Activated T-helper 2 cell treated with anti-CD3 and anti-CD28 coated beads, Interferon-gamma antibody, Interleukin-2, Interleukin-4, amounts not matched to agents 10 μg/mL and 5 μg/mL and 100 μg/mL, durations not matched to agents 14 hours and 24 hours and 36 hours (primary cell): ENCODE results near the gene ADCY4. TPM values are rescaled to one million over a fixed set of nuclear protein-coding genes. Genes with fewer than 3 reads are reported as not detected.
A peak's percentile ranks its signal among the peaks of the same experiment; 100 is the strongest.

Experiments
- DNase-seq: peaks from one replicate; pipeline ENCODE4 v3.0.0; 2021; ENCODE audit warnings: low spot score
- H3K27ac Mint-ChIP-seq: one replicate; pipeline ENCODE4 v1.8.0; 2021; ENCODE audit warnings: mixed read lengths
- H3K27me3 Mint-ChIP-seq: one replicate; pipeline ENCODE4 v1.8.0; 2021; ENCODE audit warnings: low read depth, mixed read lengths
- H3K36me3 Mint-ChIP-seq: one replicate; pipeline ENCODE4 v1.8.0; 2021; ENCODE audit warnings: low read depth, mixed read lengths
- H3K4me1 Mint-ChIP-seq: one replicate; pipeline ENCODE4 v1.8.0; 2021; ENCODE audit warnings: low read depth, mixed read lengths
- H3K4me3 Mint-ChIP-seq: one replicate; pipeline ENCODE4 v1.8.0; 2021; ENCODE audit warnings: low read depth, mild to moderate bottlenecking, moderate library complexity, mixed read lengths
- H3K9me3 Mint-ChIP-seq: one replicate; pipeline ENCODE4 v1.8.0; 2021; ENCODE audit warnings: mixed read lengths
- intact Hi-C: fragments of 100-400 bp; cut with micrococcal nuclease; formaldehyde crosslinking; loops from one replicate; pipeline ENCODE4 v1.15.1; 2023
- total RNA-seq: library from RNA; stranded (reverse); gene quantifications from 2 replicates; pipeline ENCODE4 v1.2.3, GENCODE V29; 2022

ADCY4 gene
- total RNA-seq, result 1.5 and 2.3 TPM in 2 replicates

DNA sequence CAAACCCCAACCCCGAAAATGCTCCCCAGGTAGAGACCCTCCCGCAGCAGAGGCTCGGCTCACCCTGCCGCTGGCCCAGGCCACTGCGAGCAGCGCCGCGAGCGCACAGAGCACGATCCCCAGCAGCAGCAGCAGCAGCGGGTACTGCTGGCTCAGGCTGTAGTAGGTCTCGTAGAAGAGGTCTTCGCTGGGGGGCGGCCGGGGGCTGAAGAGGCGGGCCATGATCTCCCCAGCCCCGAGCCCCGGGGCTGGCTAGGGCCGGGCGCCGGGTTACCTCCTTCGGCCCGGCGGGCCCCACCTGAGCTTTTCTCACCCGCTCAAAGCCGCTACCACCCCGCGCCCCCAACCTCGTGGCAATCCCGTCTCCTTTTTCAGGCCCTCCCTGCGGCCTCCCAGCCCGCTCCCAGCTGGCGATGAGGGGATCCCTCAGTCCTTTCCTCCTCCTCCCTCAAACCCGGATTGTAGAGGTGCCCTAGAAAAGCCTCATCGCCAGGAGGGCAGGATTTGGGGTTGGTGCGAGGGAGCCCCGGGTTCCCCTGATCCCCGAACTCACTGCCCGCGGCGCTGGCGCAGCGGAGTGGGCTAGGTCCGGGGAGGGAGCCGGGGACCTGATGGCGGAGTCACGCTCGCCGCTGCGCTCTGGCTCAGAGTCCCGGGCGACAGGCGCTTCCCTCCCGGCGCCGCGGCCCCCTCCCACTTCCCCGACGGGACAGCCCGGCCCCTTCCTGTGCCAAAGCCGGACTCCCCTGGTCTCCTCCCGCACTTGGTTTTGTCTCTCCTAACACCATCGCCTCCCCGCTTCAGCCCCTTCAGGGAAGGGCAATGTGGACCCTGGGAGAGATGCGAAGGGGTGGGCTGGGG, at the start of gene ADCY4:
ADCY4 (minus strand) TSS at position 641 of the 861 bp plus-strand sequence; CDS start at position 222, 419 bp downstream.
- H3K27me3 Mint-ChIP-seq, result peaks cover 27% of the 10 kb centered on the region
- intact Hi-C loops, result loop anchor here (10.0 kb wide), 1 partner anchor 330 kb away; no protein-coding TSS in a partner anchor
- peaks cover 26% of the 10 kb centered on the region for H3K36me3 Mint-ChIP-seq
- DNase-seq, result no peak
- peaks cover 28% of the 10 kb centered on the region for H3K4me1 Mint-ChIP-seq
- H3K27ac Mint-ChIP-seq, result no peak within 1 kb of the TSS
- peak within 1 kb of the TSS; percentile 26 for H3K4me3 Mint-ChIP-seq
- no peaks in the 10 kb centered on the region for H3K9me3 Mint-ChIP-seq

DNA sequence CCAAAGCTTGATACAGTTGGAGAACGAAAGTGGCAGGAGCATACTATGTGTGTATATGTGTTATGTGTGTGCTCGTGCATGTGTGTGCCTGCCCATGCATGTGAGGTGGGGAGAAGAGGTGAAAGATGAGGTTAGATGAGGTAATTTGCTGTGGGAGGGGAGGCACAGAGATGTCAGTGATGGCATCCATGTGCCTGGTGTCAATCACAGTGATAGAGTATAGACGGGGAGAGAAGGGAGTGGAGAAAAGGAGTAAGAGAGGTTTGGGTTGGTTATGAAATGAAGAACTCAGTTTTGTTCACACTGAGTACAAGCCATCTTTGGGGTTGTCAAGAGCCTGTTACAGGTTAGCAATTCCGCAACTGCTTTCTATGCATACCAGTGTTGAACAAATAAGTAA, 49.3 kb upstream of the ADCY4 start:
- Mint-ChIP-seq H3K27me3 (peaks cover 27% of the 10 kb centered on the region), H3K27ac (no peak overlapping the region), H3K4me1 (no peaks in the 10 kb centered on the region), H3K4me3 (no peak overlapping the region), H3K36me3 (no peaks in the 10 kb centered on the region), H3K9me3 (no peaks in the 10 kb centered on the region)
- intact Hi-C loops, result no loop called here
- no peak for DNase-seq

DNA sequence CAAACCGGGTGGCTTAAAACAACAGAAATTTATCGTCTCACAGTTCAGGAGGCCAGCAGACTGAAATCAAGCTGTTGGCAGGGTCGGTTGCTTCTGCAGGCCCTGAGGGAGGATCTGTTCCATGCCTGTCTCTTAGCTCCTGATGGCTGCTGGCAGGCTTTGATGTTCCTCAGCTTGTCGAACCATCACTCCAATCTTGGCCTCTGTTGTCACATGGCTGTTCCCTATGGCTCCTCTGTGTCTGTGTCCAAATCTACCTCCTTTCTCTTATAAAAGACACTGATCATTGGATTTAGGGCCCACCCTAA, 47.1 kb upstream of the ADCY4 start:
- intact Hi-C loops, result no loop called here
- Mint-ChIP-seq H3K9me3 (no peaks in the 10 kb centered on the region), H3K4me3 (no peak overlapping the region), H3K4me1 (no peaks in the 10 kb centered on the region), H3K27ac (no peak overlapping the region), H3K27me3 (peaks cover 12% of the 10 kb centered on the region), H3K36me3 (no peaks in the 10 kb centered on the region)
- no peak for DNase-seq

DNA sequence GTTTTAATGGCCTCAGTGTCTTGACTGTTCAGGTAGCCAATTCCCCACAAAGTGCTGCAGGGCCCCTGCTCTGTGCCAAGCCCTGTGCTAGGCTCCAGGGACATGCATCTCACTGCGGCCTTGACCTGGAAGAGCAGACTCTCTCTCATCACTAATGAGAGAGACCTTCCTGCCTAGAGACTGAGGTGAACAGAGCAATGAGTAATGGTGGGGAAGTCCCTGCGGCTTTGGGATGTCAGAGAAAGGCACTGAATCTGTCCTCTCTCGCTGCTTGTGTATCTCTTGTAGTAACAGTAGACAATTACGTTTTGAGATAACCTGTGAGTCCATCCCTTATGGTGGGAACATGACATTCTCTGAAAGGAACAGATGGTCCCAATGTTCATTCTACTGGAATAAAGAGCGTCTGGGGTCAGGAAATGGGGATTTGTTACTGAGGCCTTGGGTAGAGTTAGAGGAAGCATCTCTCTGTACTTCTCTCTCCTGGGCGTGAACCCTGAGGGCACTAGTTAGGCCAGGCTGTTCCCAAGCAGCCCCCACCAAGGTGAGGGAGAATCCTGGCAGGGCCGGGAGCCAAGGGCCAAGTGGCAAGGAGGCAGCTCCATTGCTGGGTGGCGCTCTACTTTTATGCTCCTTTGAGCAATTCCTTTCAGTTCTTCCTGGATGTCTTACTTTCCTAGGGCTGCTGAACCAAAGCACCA, 46.6 kb upstream of the ADCY4 start:
- Mint-ChIP-seq H3K9me3 (no peaks in the 10 kb centered on the region), H3K27me3 (peaks cover 7% of the 10 kb centered on the region), H3K4me1 (no peaks in the 10 kb centered on the region), H3K36me3 (no peaks in the 10 kb centered on the region), H3K27ac (no peak overlapping the region), H3K4me3 (no peak overlapping the region)
- intact Hi-C loops, result no loop called here
- DNase-seq, result no peak

DNA sequence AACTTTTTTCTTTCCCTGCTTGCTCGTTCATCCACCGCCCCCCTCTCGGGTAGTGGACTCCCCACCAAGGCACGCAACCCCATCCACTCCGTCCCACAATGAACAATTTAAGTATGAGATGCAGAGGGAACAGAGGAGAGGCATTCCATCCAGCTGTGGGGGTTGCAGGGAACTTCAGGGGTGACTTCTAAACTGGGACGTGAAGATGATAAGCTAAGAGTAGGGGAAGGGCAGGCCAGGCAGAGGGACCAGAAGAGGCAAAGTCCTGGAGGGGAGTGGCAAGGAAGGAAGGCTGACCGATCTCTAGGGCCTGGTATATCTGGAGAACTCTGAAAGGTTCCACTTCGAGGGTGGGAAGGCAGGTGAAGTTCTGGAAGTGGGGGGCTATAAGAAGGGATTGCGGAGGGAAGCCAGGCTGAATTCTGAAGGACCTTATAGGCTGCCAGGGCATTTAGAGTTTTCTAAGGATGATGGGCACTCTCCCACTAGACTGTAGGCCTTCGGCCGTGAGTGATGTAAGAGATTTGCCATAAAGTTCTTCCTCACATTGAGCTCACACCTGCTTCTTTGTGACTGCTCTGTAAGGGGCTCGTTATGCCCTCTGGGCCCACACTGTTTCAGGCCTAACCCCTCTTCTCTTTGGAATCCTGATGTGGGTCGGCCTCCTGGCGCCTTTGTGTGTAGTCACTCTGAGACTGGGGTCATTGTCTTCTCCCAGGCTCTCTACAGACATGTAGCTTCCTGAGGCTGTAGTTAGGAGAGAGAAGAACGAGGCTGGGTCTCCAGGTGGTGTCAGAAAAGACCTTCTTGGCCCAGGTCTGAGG, 45.2 kb upstream of the ADCY4 start:
- Mint-ChIP-seq H3K27ac (no peak overlapping the region), H3K27me3 (peaks cover 3% of the 10 kb centered on the region), H3K9me3 (no peaks in the 10 kb centered on the region), H3K4me3 (no peak overlapping the region), H3K4me1 (no peaks in the 10 kb centered on the region), H3K36me3 (no peaks in the 10 kb centered on the region)
- intact Hi-C loops, result no loop called here
- no peak for DNase-seq

DNA sequence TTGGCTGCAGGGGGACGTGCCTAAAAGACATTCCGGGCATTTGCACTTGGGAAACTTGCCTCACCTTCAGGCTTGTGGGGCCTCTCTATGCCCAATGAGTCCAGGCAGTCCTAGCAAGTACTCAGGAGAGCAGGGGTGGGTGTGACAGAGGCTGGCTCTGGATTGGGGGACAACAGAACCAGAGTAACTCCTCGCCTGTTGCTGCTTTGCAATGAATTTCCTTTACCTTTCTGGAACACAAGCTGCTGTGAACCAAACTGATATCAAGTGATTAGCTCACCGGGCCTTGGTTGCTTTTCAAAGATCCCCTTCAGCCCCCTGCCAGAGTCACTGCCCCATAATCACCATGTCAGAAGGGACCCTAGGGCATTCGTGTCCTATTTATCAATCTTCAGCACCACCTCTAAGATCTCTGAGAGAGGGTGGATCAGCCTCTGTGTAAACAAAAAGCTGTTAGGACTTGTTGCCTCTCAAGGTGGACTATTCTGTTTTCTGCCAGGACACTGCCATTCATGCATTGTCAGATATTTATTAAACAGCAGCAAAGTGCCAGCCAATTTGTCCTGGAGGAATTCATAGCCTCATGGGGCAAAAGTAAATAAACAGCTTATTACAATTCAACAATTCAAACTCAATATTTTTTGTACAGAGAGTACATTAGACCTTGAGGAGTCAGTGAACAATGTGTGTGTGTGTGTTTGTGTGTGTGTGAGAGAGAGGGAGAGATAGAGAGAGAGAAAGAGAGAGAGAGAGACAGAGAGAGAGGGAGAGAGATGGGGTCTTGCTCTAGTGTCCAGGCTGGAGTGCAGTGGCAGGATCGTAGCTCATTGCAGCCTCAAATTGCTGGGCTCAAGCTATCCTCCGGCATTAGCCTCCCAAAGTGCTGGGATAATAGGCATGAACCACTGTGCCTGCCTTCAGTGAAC, 44.4 kb upstream of the ADCY4 start:
- H3K9me3 Mint-ChIP-seq, result no peaks in the 10 kb centered on the region
- intact Hi-C loops, result no loop called here
- H3K27me3 Mint-ChIP-seq, result peaks cover 3% of the 10 kb centered on the region
- no peak overlapping the region for H3K27ac Mint-ChIP-seq
- no peaks in the 10 kb centered on the region for H3K36me3 Mint-ChIP-seq
- H3K4me1 Mint-ChIP-seq, result no peaks in the 10 kb centered on the region
- H3K4me3 Mint-ChIP-seq, result no peak overlapping the region
- no peak for DNase-seq

DNA sequence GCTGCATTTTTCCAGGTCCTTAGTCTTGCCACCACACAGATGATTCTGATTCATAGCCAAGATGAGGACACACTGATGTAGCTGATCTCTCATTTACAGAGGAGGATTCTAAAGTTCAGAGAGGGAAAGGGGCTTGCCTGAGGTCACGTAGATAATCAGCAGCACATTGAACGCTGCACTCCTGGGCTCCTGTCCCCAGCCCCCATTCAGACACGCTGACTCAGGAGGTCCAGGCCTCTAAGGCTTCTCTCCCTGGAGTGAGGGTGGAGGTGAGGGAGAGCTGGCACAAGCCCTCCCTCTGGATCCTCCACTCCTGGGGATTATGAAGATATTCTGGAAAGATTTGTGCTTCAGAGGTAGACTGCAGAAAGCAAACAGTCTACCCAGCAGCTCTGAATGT, 43.5 kb upstream of the ADCY4 start:
- Mint-ChIP-seq H3K36me3 (no peaks in the 10 kb centered on the region), H3K27me3 (no peaks in the 10 kb centered on the region), H3K4me3 (no peak overlapping the region), H3K9me3 (no peaks in the 10 kb centered on the region), H3K27ac (no peak overlapping the region), H3K4me1 (no peaks in the 10 kb centered on the region)
- no peak for DNase-seq
- intact Hi-C loops, result no loop called here

DNA sequence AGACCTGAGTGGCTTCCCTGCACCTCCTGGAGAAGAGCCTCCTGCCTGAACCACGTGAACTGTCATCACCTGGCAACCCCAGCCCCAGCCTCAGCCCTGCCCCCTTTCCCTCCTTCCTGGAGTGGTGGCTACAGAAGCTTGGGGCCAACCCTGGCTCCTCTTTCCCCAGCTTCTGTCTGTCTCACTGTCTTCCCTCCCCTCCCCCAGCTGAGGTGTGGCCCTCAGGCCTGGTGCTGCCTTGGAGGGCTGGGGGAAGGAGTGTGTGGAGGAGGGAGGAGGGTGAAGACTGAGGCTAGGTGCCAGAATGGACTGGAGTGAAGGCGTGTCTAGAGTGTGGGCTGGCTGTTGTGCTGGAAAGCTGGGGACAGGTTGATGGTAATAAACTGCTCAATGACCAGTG, 42.8 kb upstream of the ADCY4 start:
- H3K4me3 Mint-ChIP-seq, result no peak overlapping the region
- no peaks in the 10 kb centered on the region for H3K9me3 Mint-ChIP-seq
- intact Hi-C loops, result no loop called here
- no peaks in the 10 kb centered on the region for H3K27me3 Mint-ChIP-seq
- no peak overlapping the region for H3K27ac Mint-ChIP-seq
- no peak for DNase-seq
- no peaks in the 10 kb centered on the region for H3K36me3 Mint-ChIP-seq
- H3K4me1 Mint-ChIP-seq, result no peaks in the 10 kb centered on the region

DNA sequence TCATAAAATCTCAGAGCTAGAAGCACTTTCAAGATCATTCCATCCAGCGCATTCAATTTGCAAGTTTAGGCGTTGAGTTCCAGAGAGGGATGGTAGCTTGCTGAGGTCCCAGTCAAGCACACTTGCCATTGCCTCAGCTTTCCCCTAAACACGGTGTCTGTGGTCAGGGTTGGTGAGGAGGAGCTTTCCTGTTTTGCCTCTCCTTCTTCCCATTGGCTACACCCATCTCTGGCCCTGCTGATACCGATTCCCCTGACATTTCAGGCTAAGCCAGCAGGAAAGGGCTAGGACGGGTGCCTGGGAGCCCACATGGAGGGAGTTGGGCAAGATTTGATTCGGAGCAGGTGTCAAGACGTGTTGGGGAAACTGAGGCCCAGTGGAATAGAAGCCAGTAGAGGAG, 42.3 kb upstream of the ADCY4 start:
- Mint-ChIP-seq H3K27ac (no peak overlapping the region), H3K4me1 (no peaks in the 10 kb centered on the region), H3K36me3 (no peaks in the 10 kb centered on the region), H3K9me3 (no peaks in the 10 kb centered on the region), H3K27me3 (no peaks in the 10 kb centered on the region), H3K4me3 (no peak overlapping the region)
- intact Hi-C loops, result no loop called here
- DNase-seq, result no peak

DNA sequence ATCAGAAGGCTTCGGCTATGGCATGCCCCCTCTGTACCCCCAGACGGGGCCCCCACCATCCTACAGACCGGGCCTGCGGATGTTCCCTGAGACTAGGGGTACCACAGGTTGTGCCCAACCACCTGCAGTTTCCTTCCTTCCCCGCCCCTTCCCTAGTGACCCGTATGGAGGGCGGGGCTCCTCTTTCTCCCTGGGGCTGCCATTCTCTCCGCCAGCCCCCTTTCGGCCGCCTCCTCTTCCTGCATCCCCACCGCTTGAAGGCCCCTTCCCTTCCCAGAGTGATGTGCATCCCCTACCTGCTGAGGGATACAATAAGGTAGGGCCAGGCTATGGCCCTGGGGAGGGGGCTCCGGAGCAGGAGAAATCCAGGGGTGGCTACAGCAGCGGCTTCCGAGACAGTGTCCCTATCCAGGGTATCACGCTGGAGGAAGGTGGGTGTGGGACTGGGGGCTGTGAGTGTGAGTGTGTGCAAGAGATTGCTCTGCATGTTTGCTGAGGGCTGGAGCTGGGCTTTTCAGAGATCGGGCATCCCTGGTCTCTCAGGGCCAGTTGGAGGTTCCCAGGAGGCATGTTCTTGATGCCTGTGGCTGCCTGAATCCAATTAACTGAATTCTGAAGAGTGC, 41.7 kb upstream of the ADCY4 start:
- Mint-ChIP-seq H3K36me3 (no peaks in the 10 kb centered on the region), H3K4me1 (no peaks in the 10 kb centered on the region), H3K4me3 (no peak overlapping the region), H3K27ac (no peak overlapping the region), H3K9me3 (no peaks in the 10 kb centered on the region), H3K27me3 (peaks cover under 1% of the 10 kb centered on the region)
- intact Hi-C loops, result no loop called here
- DNase-seq, result no peak

DNA sequence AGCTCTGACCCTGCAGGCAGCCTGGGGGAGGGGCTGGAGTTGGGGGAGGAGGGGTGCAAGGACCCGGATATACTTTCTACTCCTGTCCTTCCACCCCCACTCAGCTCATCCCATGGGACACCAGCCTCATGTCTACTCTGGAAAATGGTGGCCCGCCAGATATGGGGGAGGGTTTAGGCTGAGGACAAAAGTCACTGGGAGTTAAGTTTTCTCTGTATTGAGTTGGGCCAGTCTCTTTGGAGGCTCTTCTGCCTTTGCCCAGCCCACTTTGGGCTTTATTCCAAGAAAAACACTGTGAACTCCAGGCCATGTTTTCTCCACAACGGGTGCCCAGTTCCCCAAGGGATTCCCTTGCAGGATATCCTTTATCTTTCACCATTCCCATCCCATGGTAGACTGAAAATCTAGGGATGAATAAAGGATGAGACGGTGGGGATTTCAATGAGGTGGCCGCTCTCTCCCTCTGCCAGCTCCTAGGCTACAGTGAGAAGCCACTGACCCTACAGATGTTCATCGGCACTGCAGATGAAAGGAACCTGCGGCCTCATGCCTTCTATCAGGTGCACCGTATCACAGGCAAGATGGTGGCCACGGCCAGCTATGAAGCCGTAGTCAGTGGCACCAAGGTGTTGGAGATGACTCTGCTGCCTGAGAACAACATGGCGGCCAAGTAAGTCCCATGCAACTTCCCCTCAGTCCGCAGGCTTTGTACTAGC, 38.0 kb upstream of the ADCY4 start:
- intact Hi-C loops, result no loop called here
- DNase-seq, result no peak
- Mint-ChIP-seq H3K27me3 (peaks cover 17% of the 10 kb centered on the region), H3K27ac (no peak overlapping the region), H3K9me3 (no peaks in the 10 kb centered on the region), H3K4me1 (no peaks in the 10 kb centered on the region), H3K4me3 (no peak overlapping the region), H3K36me3 (no peaks in the 10 kb centered on the region)
